Activated CD4-positive, alpha-beta T cell treated with anti-CD3 and anti-CD28 coated beads, Interleukin-2, Interleukin-6, amounts not matched to agents 100 ng/mL and 50 ng/mL, durations not matched to agents 16 hours and 8 hours (primary cell): ENCODE measurements around the gene PDIA4.

Experiments
- DNase-seq: peaks from one replicate; pipeline ENCODE4 v3.0.0-alpha.2; 2020

The PDIA4 gene

GRCh38 chr7:148963583-148964482, 64.5 kb downstream of the PDIA4 start:
- no peak for DNase-seq

- DNase-seq = peak; percentile 71
Observed at GRCh38 chr7:148962823-148963582, 65.3 kb downstream of the PDIA4 start.

GRCh38 chr7:148962440-148962822, 65.9 kb downstream of the PDIA4 start:
- DNase-seq = no peak

- DNase-seq = no peak
Observed at GRCh38 chr7:148959726-148960125, 68.6 kb downstream of the PDIA4 start.

- DNase-seq = no peak
Observed at GRCh38 chr7:148958061-148958460, 70.2 kb downstream of the PDIA4 start.

GRCh38 chr7:148954766-148955165, 73.5 kb downstream of the PDIA4 start:
- no peak for DNase-seq

- no peak for DNase-seq
Observed at GRCh38 chr7:148953676-148954075, 74.6 kb downstream of the PDIA4 start.
